HEK293 (cell line): ENCODE data around the gene SWT1.

Experiments used
- CTCF ChIA-PET: fragments of 350-600 bp; formaldehyde crosslinking; extraction: SDS; loops from one replicate; lab custom pipeline; 2021; ENCODE audit warnings: antibody characterized with exemption; lab: Yijun Ruan, JAX
- POLR2A ChIA-PET: fragments of 300-600 bp; formaldehyde crosslinking; extraction: SDS; loops from one replicate; lab custom pipeline; 2020; ENCODE audit warnings: antibody characterized with exemption, inconsistent platforms; lab: Yijun Ruan, JAX
- H3K27ac ChIP-seq: fragments of 200-500 bp; sonication (Bioruptor generic); 2 replicates; pipeline ENCODE4 v1.5.1; 2014; ENCODE audit warnings: low read depth, low read length, control low read depth, inconsistent platforms; ENCODE audit errors: extremely low read depth
- H3K36me3 ChIP-seq, 2 experiments: fragments of 200-500 bp in 1 of 2; sonication (Bioruptor generic) in 1 of 2; 1 replicate in 1 of 2; 2 replicates in 1 of 2; pipeline ENCODE4 v1.5.1; 2014 to 2017; ENCODE audit warnings: inconsistent platforms in 2 of 2, low read length in 2 of 2; ENCODE audit not compliant: control insufficient read depth in 2 of 2, insufficient read depth in 1 of 2
- H3K4me1 ChIP-seq: fragments of 200-500 bp; sonication (Bioruptor generic); 2 replicates; pipeline ENCODE4 v1.5.1; 2014; ENCODE audit warnings: mild to moderate bottlenecking, low read length, inconsistent platforms; ENCODE audit not compliant: control insufficient read depth, insufficient read depth
- H3K4me3 ChIP-seq: 2 replicates; pipeline ENCODE4 v1.5.1; 2011; ENCODE audit warnings: low read depth, mild to moderate bottlenecking, control low read depth, low read length, moderate library complexity
- H3K9me3 ChIP-seq: fragments of 200-500 bp; sonication (Bioruptor generic); 2 replicates; pipeline ENCODE4 v1.5.1; 2014; ENCODE audit warnings: low read depth, low read length, inconsistent platforms; ENCODE audit not compliant: control insufficient read depth, insufficient read depth
- AEBP2 ChIP-seq: fragments of 450-650 bp; formaldehyde crosslinking; IDR thresholded peaks from 2 replicates; pipeline ENCODE4 v1.5.1; 2016; ENCODE audit warnings: missing biosample characterization, missing genetic modification characterization, borderline replicate concordance
- HOXA7 ChIP-seq: sonication (generic); formaldehyde crosslinking; IDR thresholded peaks from 2 replicates; pipeline ENCODE4 v1.8.1; 2022; ENCODE audit warnings: missing genetic modification reagents, borderline replicate concordance
- SALL2 ChIP-seq: fragments of 450-650 bp; formaldehyde crosslinking; IDR thresholded peaks from 2 replicates; pipeline ENCODE4 v1.5.0; 2017; ENCODE audit warnings: missing biosample characterization, mild to moderate bottlenecking, missing genetic modification characterization, borderline replicate concordance
- ZIC2 ChIP-seq: fragments of 450-650 bp; formaldehyde crosslinking; IDR thresholded peaks from 2 replicates; pipeline ENCODE4 v1.5.1; 2016; ENCODE audit warnings: missing biosample characterization, missing genetic modification characterization
- ZNF23 ChIP-seq: fragments of 450-650 bp; formaldehyde crosslinking; IDR thresholded peaks from 2 replicates; pipeline ENCODE4 v1.5.1; 2016; ENCODE audit warnings: missing biosample characterization, missing genetic modification characterization, borderline replicate concordance
- ZNF239 ChIP-seq: fragments of 450-650 bp; formaldehyde crosslinking; IDR thresholded peaks from 2 replicates; pipeline ENCODE4 v1.5.1; 2016; ENCODE audit warnings: missing biosample characterization, missing genetic modification characterization
- ZNF274 ChIP-seq, 2 experiments: fragments of 200-500 bp in 1 of 2; fragments of 450-650 bp in 1 of 2; sonication (Bioruptor generic) in 1 of 2; formaldehyde crosslinking in 1 of 2; IDR thresholded peaks; 2 replicates each; pipeline versions ENCODE4 v1.5.1 to v1.6.1; 2014 to 2016; ENCODE audit warnings: borderline replicate concordance in 1 of 2, inconsistent platforms in 1 of 2, low read length in 1 of 2, missing biosample characterization in 1 of 2, missing genetic modification characterization in 1 of 2
- ZNF350 ChIP-seq: fragments of 450-650 bp; formaldehyde crosslinking; IDR thresholded peaks from 2 replicates; pipeline ENCODE4 v1.5.0; 2017; ENCODE audit warnings: missing biosample characterization, mild to moderate bottlenecking, missing genetic modification characterization
- ZNF521 ChIP-seq: fragments of 450-650 bp; formaldehyde crosslinking; IDR thresholded peaks from 2 replicates; pipeline ENCODE4 v1.5.1; 2017; ENCODE audit warnings: missing biosample characterization, mild to moderate bottlenecking, missing genetic modification characterization
- ZNF843 ChIP-seq: fragments of 450-650 bp; formaldehyde crosslinking; IDR thresholded peaks from 2 replicates; pipeline ENCODE4 v1.5.1; 2016; ENCODE audit warnings: missing biosample characterization, missing genetic modification characterization
- ZSCAN30 ChIP-seq: fragments of 450-650 bp; IDR thresholded peaks from 2 replicates; pipeline ENCODE4 v1.5.1; 2018; ENCODE audit warnings: missing biosample characterization, mild to moderate bottlenecking, missing genetic modification characterization, moderate library complexity
- TF ChIP-seq, protein P1 (sequence below): fragments of 450-650 bp; IDR thresholded peaks from 2 replicates; pipeline ENCODE4 v1.5.1; 2018; ENCODE audit warnings: missing biosample characterization, missing genetic modification characterization
- TF ChIP-seq, protein P2 (sequence below): fragments of 450-650 bp; formaldehyde crosslinking; IDR thresholded peaks from 2 replicates; pipeline ENCODE4 v1.5.1; 2016; ENCODE audit warnings: missing biosample characterization, missing genetic modification characterization
- TF ChIP-seq, protein P3 (sequence below): fragments of 450-650 bp; formaldehyde crosslinking; IDR thresholded peaks from 2 replicates; pipeline ENCODE4 v1.5.1; 2017; ENCODE audit warnings: missing biosample characterization, missing genetic modification characterization

The SWT1 gene

GRCh38 chr1:185305419-185305818, 148.5 kb downstream of the SWT1 start:
- H3K4me3 ChIP-seq: no peak overlapping the region
- H3K27ac ChIP-seq: no peak overlapping the region
- H3K9me3 ChIP-seq: no peaks in the 10 kb centered on the region
- CTCF ChIA-PET: interaction anchor here (0.6 kb wide), 1 partner anchor 27 kb away, joined by 3 read pairs; no protein-coding TSS in a partner anchor
- peaks cover 31 to 91% of the 10 kb centered on the region in 2 experiments for H3K36me3 ChIP-seq
- peaks cover 5% of the 10 kb centered on the region; the same call in 1 of the 2 replicates for H3K4me1 ChIP-seq
- POLR2A ChIA-PET: no interaction called here
- TF ChIP-seq, protein P1, sequence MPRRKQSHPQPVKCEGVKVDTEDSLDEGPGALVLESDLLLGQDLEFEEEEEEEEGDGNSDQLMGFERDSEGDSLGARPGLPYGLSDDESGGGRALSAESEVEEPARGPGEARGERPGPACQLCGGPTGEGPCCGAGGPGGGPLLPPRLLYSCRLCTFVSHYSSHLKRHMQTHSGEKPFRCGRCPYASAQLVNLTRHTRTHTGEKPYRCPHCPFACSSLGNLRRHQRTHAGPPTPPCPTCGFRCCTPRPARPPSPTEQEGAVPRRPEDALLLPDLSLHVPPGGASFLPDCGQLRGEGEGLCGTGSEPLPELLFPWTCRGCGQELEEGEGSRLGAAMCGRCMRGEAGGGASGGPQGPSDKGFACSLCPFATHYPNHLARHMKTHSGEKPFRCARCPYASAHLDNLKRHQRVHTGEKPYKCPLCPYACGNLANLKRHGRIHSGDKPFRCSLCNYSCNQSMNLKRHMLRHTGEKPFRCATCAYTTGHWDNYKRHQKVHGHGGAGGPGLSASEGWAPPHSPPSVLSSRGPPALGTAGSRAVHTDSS (tag by site-specific recombination): no peak
- TF ChIP-seq ZNF350 (tag by site-specific recombination) (no peak), ZNF239 (tag by site-specific recombination) (no peak)

GRCh38 chr1:185308126-185308525, 151.2 kb downstream of the SWT1 start:
- TF ChIP-seq, protein P2, sequence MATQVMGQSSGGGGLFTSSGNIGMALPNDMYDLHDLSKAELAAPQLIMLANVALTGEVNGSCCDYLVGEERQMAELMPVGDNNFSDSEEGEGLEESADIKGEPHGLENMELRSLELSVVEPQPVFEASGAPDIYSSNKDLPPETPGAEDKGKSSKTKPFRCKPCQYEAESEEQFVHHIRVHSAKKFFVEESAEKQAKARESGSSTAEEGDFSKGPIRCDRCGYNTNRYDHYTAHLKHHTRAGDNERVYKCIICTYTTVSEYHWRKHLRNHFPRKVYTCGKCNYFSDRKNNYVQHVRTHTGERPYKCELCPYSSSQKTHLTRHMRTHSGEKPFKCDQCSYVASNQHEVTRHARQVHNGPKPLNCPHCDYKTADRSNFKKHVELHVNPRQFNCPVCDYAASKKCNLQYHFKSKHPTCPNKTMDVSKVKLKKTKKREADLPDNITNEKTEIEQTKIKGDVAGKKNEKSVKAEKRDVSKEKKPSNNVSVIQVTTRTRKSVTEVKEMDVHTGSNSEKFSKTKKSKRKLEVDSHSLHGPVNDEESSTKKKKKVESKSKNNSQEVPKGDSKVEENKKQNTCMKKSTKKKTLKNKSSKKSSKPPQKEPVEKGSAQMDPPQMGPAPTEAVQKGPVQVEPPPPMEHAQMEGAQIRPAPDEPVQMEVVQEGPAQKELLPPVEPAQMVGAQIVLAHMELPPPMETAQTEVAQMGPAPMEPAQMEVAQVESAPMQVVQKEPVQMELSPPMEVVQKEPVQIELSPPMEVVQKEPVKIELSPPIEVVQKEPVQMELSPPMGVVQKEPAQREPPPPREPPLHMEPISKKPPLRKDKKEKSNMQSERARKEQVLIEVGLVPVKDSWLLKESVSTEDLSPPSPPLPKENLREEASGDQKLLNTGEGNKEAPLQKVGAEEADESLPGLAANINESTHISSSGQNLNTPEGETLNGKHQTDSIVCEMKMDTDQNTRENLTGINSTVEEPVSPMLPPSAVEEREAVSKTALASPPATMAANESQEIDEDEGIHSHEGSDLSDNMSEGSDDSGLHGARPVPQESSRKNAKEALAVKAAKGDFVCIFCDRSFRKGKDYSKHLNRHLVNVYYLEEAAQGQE (tag by site-specific recombination): no peak
- TF ChIP-seq HOXA7 (CRISPR knock-in tag) (no peak), ZSCAN30 (tag by site-specific recombination) (no peak), ZNF521 (tag by site-specific recombination) (no peak), AEBP2 (tag by site-specific recombination) (no peak), ZNF23 (tag by site-specific recombination) (no peak), ZIC2 (tag by site-specific recombination) (no peak), ZNF843 (tag by site-specific recombination) (no peak), ZNF274 (IDR thresholded peaks at IDR 0.05; ENCODE audit: low read length) (no peak), ZNF274 (tag by site-specific recombination; IDR thresholded peaks at IDR 0.05; ENCODE audit: borderline replicate concordance) (no peak), SALL2 (tag by site-specific recombination) (no peak)
- TF ChIP-seq, protein P3, sequence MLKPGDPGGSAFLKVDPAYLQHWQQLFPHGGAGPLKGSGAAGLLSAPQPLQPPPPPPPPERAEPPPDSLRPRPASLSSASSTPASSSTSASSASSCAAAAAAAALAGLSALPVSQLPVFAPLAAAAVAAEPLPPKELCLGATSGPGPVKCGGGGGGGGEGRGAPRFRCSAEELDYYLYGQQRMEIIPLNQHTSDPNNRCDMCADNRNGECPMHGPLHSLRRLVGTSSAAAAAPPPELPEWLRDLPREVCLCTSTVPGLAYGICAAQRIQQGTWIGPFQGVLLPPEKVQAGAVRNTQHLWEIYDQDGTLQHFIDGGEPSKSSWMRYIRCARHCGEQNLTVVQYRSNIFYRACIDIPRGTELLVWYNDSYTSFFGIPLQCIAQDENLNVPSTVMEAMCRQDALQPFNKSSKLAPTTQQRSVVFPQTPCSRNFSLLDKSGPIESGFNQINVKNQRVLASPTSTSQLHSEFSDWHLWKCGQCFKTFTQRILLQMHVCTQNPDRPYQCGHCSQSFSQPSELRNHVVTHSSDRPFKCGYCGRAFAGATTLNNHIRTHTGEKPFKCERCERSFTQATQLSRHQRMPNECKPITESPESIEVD (tag by site-specific recombination): no peak
- TF ChIP-seq, all 188 proteins: peak for 0
- H3K9me3 ChIP-seq: no peaks in the 10 kb centered on the region
- ChIA-PET POLR2A (no interaction called here), CTCF (interaction anchor here (0.6 kb wide), 1 partner anchor 26 kb away, joined by 3 read pairs; no protein-coding TSS in a partner anchor)
- H3K27ac ChIP-seq: no peak overlapping the region
- peaks cover 34 to 72% of the 10 kb centered on the region in 2 experiments for H3K36me3 ChIP-seq
- no peak overlapping the region for H3K4me3 ChIP-seq
- H3K4me1 ChIP-seq: peaks cover 5% of the 10 kb centered on the region; the same call in 1 of the 2 replicates
